ENCODE results near the gene PALLD.

The PALLD gene

DNA sequence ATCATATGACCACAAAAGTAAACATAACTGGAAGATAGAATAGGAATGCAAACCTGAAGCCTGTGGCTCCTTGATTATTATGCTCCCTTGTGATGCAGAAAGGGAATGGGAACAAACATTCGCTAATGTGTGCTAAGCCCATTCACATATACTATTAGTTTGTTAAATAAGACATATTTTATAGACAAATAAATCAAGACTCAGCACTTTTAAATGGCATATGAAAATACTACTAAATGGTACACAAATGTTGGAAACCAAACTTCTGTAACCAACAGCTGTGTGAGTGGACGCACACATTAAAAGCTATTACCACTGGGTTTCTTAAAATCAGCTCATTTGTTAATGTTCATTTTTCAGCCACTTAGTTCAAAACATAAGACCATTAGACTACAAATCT is 417.2 kb downstream of the PALLD start:
- no peaks in the 10 kb centered on the region for H3K9me3 ChIP-seq (ENCODE audit: low read depth, low read length)
- DNase-seq (ENCODE audit: low read depth, low spot score): no peak
- no peak overlapping the region for H3K9ac ChIP-seq (ENCODE audit: insufficient read length)
- no peak overlapping the region for H3K27ac ChIP-seq
- TF ChIP-seq POLR2AphosphoS5 (IDR thresholded peaks at IDR 0.05; ENCODE audit: borderline replicate concordance, low read depth, low read length) (no peak), EZH2 (IDR thresholded peaks at IDR 0.05) (no peak), FOXP2 (optimal IDR thresholded peaks at IDR 0.05; ENCODE audit: control extremely low read depth, extremely low read length, insufficient read depth) (no peak)
- peaks cover 17% of the 10 kb centered on the region for H3K36me3 ChIP-seq (ENCODE audit: insufficient read depth, low read length)
- H3K4me3 ChIP-seq: no peak overlapping the region

DNA sequence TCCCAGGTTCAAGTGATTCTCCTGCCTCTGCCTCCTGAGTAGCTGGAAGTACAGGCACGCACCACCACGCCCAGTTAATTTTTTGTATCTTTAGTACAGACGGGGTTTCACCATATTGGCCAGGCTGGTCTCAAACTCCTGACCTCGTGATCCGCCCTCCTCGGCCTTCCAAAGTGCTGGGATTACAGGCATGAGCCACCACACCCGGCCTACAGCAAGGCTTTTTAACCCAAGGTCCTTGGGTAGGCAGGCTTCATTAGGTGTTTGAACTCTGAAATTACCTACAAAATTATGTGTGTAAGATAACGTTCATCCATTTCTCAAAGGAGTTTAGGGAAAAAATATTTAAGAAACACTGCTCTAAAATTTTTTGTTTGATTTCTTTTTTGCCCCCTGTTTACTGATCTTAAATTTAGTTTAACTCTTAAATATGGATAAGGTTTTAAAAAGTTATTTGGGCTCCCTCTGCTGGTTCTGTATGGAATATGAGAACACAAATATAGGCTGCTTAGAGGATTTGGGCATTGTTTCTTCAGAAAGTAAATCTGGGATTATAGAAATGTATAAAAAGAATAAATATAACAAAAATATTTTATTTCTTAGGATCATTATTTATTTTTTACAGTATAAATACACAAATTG is 420.4 kb downstream of the PALLD start:
- Histone ChIP-seq H3K9me3 (ENCODE audit: low read depth, low read length) (no peaks in the 10 kb centered on the region), H3K36me3 (ENCODE audit: insufficient read depth, low read length) (peaks cover 14% of the 10 kb centered on the region), H3K27ac (no peak overlapping the region), H3K9ac (ENCODE audit: insufficient read length) (no peak overlapping the region), H3K4me3 (no peak overlapping the region)
- peak; percentile 70 for DNase-seq (ENCODE audit: low read depth, low spot score)
- no peak for TF ChIP-seq FOXP2 (optimal IDR thresholded peaks at IDR 0.05; ENCODE audit: control extremely low read depth, extremely low read length, insufficient read depth)
- TF ChIP-seq POLR2AphosphoS5 (IDR thresholded peaks at IDR 0.05; ENCODE audit: borderline replicate concordance, low read depth, low read length): no peak
- no peak for TF ChIP-seq EZH2 (IDR thresholded peaks at IDR 0.05)

DNA sequence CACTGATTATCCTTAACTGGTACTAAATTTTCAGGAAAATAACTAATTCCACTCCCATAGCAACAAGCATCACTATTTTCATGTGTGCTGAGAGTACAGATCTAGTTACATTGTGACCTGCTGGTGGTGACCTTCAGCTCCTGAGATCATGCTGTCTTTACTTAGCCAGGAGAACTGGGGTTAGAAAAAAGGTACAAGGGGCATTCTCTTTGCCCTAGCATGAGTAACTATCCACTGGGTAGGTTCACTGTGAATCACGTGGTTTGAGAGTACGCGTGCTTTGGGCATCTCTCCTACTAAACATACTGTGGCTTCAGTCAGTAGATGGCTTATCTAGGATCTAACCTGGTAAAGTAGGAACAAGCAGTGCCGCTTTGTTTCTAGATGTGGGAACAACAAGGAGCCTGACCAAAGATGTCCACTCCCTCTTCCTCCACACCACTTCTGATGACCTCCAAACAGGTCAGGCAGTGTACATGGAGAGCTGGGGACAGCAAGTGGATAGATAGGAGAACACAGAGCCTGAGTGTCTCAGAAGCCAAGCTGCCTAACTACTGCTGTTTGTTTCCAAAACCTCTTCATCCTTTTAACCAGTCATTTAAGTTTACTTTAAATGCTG is 423.0 kb downstream of the PALLD start:
- no peaks in the 10 kb centered on the region for H3K9me3 ChIP-seq (ENCODE audit: low read depth, low read length)
- H3K4me3 ChIP-seq: no peak overlapping the region
- H3K36me3 ChIP-seq (ENCODE audit: insufficient read depth, low read length): peaks cover 22% of the 10 kb centered on the region
- no peak overlapping the region for H3K27ac ChIP-seq
- no peak for TF ChIP-seq FOXP2 (optimal IDR thresholded peaks at IDR 0.05; ENCODE audit: control extremely low read depth, extremely low read length, insufficient read depth)
- TF ChIP-seq POLR2AphosphoS5 (IDR thresholded peaks at IDR 0.05; ENCODE audit: borderline replicate concordance, low read depth, low read length): no peak
- TF ChIP-seq EZH2 (IDR thresholded peaks at IDR 0.05): no peak
- DNase-seq (ENCODE audit: low read depth, low spot score): no peak
- no peak overlapping the region for H3K9ac ChIP-seq (ENCODE audit: insufficient read length)

DNA sequence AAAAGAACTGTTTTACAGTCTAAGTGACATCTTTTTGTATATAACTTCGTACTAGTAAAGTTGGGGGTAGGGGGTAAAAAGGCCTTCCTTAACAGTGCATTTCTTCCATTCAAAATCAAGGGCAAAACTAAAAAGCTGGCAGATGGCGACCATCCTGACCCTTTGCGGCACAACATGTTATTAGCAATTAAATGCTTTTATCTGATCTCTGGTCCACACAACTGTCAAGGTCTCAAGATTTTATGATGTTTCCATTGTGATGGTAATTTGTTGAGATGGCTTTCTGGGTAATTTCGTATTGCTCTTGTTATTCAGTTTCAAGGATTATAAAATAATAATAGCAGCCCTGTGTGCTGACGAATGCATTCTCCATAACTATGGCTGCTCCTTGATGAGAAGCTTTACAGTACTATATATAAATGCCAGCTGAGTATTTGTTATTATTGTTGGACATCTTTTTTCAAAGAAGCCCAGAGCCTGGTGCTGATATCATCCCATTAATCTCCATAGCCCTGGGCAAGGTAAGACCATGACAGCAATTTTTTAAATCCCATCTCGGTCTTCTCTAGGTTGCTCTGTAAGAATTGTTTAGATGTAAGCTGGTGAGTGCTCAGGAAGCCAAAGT is 423.7 kb downstream of the PALLD start:
- no peaks in the 10 kb centered on the region for H3K9me3 ChIP-seq (ENCODE audit: low read depth, low read length)
- H3K4me3 ChIP-seq: no peak overlapping the region
- no peak overlapping the region for H3K27ac ChIP-seq
- no peak for DNase-seq (ENCODE audit: low read depth, low spot score)
- no peak for TF ChIP-seq POLR2AphosphoS5 (IDR thresholded peaks at IDR 0.05; ENCODE audit: borderline replicate concordance, low read depth, low read length)
- TF ChIP-seq FOXP2 (optimal IDR thresholded peaks at IDR 0.05; ENCODE audit: control extremely low read depth, extremely low read length, insufficient read depth): no peak
- TF ChIP-seq EZH2 (IDR thresholded peaks at IDR 0.05): no peak
- H3K36me3 ChIP-seq (ENCODE audit: insufficient read depth, low read length): peaks cover 29% of the 10 kb centered on the region
- H3K9ac ChIP-seq (ENCODE audit: insufficient read length): no peak overlapping the region

DNA sequence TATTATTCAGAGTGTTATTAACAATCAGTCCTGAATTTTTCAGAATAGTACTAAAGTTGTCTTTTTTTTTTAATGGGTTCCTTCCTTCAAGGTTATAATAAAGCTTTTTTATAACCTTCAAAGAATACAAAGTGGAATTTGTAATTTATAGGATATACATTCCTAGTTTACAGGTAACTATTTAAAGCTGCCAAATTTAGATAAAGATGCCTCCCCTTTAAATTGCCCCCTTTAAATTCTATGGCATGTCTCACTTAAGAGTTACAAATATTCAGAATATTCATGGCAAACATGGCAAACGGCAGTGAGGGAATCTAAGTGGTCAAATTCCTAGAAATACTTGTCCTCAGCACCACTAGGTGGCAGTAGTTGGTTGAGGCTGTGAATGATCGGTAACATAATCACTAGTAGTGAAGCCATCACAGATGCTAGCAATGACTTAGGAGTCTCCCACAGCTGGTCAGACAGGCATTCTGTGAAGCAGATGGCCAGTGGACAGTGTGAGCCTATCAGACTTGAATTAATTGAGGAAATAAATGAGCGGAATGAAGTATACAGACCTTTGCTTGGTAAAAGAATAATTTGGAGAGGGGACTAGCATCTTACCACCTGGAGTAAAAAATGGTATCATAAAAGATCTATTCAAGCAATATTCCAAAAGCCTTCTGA is 426.8 kb downstream of the PALLD start:
- H3K27ac ChIP-seq: no peak overlapping the region
- no peak overlapping the region for H3K4me3 ChIP-seq
- H3K9me3 ChIP-seq (ENCODE audit: low read depth, low read length): no peaks in the 10 kb centered on the region
- peak; percentile 56 for DNase-seq (ENCODE audit: low read depth, low spot score)
- no peak overlapping the region for H3K9ac ChIP-seq (ENCODE audit: insufficient read length)
- TF ChIP-seq EZH2 (IDR thresholded peaks at IDR 0.05) (no peak), POLR2AphosphoS5 (IDR thresholded peaks at IDR 0.05; ENCODE audit: borderline replicate concordance, low read depth, low read length) (no peak), FOXP2 (optimal IDR thresholded peaks at IDR 0.05; ENCODE audit: control extremely low read depth, extremely low read length, insufficient read depth) (no peak)
- H3K36me3 ChIP-seq (ENCODE audit: insufficient read depth, low read length): peaks cover 40% of the 10 kb centered on the region

DNA sequence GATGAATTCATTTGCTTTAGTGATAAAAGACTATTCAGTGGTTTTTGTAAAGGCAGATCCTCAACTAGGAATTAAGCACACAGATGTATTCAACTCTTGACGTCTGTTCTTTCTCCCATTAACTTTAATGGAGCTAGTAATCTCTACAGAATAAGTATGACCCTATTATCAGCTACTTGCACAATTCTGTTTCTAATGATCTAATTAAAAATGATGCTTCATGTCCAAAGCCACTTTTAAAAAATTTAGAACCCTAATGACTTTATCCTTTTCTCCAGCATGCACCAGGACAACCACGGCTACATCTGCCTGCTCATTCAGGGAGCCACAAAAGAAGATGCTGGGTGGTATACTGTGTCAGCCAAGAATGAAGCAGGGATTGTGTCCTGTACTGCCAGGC is 427.8 kb downstream of the PALLD start:
- no peak for DNase-seq (ENCODE audit: low read depth, low spot score)
- H3K4me3 ChIP-seq: no peak overlapping the region
- no peaks in the 10 kb centered on the region for H3K9me3 ChIP-seq (ENCODE audit: low read depth, low read length)
- H3K36me3 ChIP-seq (ENCODE audit: insufficient read depth, low read length): peaks cover 40% of the 10 kb centered on the region
- H3K27ac ChIP-seq: no peak overlapping the region
- TF ChIP-seq FOXP2 (optimal IDR thresholded peaks at IDR 0.05; ENCODE audit: control extremely low read depth, extremely low read length, insufficient read depth) (no peak), EZH2 (IDR thresholded peaks at IDR 0.05) (no peak), POLR2AphosphoS5 (IDR thresholded peaks at IDR 0.05; ENCODE audit: borderline replicate concordance, low read depth, low read length) (no peak)
- no peak overlapping the region for H3K9ac ChIP-seq (ENCODE audit: insufficient read length)

DNA sequence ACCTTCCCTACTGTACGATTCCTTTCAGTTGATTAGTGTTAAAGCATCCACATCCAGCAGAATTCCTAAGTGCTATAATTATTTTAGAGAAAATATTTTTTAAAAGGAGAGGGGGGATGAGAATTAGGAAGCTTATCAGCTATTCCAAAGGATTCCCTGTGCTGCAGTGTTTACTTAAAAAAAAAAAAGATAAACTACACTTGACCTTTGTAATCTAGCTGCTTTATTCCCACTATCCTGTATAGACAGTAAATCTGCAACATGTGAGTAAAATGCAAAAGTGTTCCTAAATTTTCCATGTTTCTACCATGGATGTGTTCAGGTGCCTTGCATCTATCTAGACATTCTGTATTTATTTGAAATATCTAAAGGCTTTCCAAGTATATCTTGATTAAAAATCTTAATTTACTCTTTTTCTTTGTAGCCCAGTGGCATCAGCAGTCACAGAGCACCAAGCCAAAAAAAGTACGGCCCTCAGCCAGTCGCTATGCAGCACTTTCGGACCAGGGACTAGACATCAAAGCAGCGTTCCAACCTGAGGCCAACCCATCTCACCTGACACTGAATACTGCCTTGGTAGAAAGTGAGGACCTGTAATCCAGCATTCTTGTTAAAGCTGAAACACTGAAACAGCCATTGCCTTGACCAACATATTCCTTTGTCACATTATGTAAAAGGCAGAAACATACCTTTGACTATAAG is 429.1 kb downstream of the PALLD start:
- no peak overlapping the region for H3K4me3 ChIP-seq
- no peak overlapping the region for H3K27ac ChIP-seq
- H3K36me3 ChIP-seq (ENCODE audit: insufficient read depth, low read length): peaks cover 44% of the 10 kb centered on the region
- no peak for DNase-seq (ENCODE audit: low read depth, low spot score)
- H3K9ac ChIP-seq (ENCODE audit: insufficient read length): no peak overlapping the region
- no peak for TF ChIP-seq EZH2 (IDR thresholded peaks at IDR 0.05)
- TF ChIP-seq FOXP2 (optimal IDR thresholded peaks at IDR 0.05; ENCODE audit: control extremely low read depth, extremely low read length, insufficient read depth): no peak
- TF ChIP-seq POLR2AphosphoS5 (IDR thresholded peaks at IDR 0.05; ENCODE audit: borderline replicate concordance, low read depth, low read length): no peak
- H3K9me3 ChIP-seq (ENCODE audit: low read depth, low read length): no peaks in the 10 kb centered on the region

DNA sequence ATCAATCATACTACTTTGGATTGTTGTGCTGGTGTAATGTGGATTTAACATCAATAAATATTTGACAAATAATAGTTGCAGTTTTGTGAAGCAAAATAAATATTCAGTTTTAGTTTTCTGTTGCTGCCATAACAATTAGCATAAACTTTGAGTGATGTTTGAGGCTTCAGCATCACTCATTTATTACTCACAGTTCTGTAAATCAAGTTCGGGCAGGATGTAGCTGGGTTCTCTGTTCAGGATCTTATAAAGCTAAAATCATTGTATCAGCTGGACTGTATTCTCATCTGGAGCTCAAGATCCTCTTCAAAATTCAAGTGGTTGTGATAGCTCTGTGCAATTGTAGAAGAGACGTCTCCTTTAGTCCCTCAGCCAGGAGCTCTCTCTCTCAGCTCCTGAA is 431.5 kb downstream of the PALLD start:
- Histone ChIP-seq H3K9ac (ENCODE audit: insufficient read length) (no peak overlapping the region), H3K4me3 (no peak overlapping the region), H3K36me3 (ENCODE audit: insufficient read depth, low read length) (peaks cover 32% of the 10 kb centered on the region), H3K27ac (no peak overlapping the region), H3K9me3 (ENCODE audit: low read depth, low read length) (peaks cover 4% of the 10 kb centered on the region; the same call in 1 of the 2 replicates)
- TF ChIP-seq POLR2AphosphoS5 (IDR thresholded peaks at IDR 0.05; ENCODE audit: borderline replicate concordance, low read depth, low read length): no peak
- DNase-seq (ENCODE audit: low read depth, low spot score): no peak

Data from SK-N-MC (cell line).